Measurements from ENCODE around the gene RAB11FIP5. TPM values are rescaled to one million over a fixed set of nuclear protein-coding genes. Genes with fewer than 3 reads are reported as not detected.

RAB11FIP5 gene
- 0.17 TPM for polyA plus RNA-seq (2012; ENCODE audit: low read depth, missing spikeins)

DNA sequence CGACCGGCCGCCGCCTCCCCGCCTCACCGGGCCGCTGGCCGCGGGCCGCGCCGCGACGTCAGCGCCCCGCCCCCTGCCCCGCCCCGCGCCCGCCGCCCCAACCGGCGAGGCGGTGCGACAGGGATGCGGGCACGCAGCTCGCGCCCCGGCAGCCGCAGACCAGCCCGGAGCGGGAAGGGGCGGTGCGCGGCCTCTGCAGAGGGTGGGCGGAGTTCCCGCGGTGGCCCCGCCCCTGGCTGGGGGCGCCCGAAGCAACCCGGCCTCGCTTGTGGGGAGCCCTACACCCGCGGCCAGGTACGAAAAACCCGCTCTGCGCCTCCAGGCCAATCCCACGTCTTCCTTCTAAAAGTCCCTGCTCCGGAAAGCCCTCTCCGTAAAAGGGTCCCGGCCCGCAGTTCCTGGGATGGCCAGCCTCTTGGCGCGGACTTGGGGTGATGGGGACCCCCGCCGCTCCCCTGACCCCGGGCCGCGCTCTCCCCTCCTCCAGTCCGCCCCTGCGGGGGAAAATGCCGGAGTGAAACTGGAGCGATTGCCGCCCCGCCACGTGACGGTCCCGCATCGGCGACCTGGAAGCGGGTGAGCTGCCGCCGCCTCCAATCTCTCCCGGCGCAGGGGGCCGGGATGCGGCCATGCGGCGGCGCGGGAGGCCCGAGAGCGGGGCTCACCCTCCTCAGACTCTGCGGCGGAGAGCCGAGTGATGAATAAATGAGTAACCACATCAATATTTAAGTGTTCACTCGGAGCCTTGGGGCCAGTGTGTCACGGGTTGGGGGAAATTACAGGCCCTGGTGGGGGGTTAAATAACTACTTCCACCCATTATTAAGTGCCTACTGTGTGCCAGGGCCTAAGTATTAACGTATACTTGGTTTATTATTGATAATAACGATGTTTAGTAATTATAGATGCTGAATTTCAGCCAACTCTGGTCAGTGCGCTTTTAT is at the start of gene RAB11FIP5:
TSS of gene RAB11FIP5 (minus strand) at position 36 of the 942 bp plus-strand sequence. CDS start 171 bp downstream, outside the sequence.
- DNase-seq (ENCODE audit: insufficient read length, low spot score): peak; percentile 60
- TF ChIP-seq POLR2A (IDR thresholded peaks at IDR 0.05; ENCODE audit: low read depth, low read length): no peak
- TF ChIP-seq POLR2AphosphoS5 (IDR thresholded peaks at IDR 0.05; ENCODE audit: low read depth, low read length): no peak
- no peak for TF ChIP-seq POU2F2 (IDR thresholded peaks at IDR 0.05; ENCODE audit: low read depth, low read length)
- TF ChIP-seq SPI1 (IDR thresholded peaks at IDR 0.05; ENCODE audit: low read depth, low read length): no peak
- no peak for TF ChIP-seq TAF1 (IDR thresholded peaks at IDR 0.05; ENCODE audit: low read depth, low read length)
- no peak for TF ChIP-seq PAX5 (IDR thresholded peaks at IDR 0.05; ENCODE audit: insufficient read depth, low read length, severe bottlenecking)
- FAIRE-seq: no peak

DNA sequence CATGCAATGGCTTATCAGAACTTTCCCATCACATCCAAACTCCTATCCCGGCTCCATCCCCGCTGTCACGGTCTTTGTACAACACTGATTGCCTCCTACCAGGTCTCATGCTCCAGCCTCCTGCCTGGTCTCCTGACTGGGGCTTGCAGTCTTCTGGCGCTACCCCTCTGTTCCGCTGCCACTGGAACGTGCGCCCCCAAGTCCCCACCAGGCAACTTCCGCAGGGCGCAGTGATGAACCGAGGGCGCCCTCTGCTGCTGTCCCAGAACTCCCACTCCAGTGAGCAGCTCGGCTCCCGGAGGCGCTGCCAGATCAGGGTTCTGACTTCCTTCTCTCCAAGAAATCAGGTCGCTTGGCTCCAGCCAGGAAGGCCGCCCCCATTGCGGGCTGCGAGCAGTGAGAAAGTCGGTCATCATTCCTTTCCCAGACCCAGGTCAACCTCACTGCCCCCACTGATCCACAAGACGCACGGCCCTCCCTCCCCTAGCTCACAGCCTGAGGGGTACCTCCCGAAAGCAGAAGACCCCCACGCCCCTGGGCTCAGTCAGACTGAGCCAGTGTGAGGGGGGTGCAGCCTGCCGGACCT is 43.9 kb upstream of the RAB11FIP5 start:
- FAIRE-seq (no peak), DNase-seq (ENCODE audit: insufficient read length, low spot score) (no peak)
- no peak for TF ChIP-seq POU2F2 (IDR thresholded peaks at IDR 0.05; ENCODE audit: low read depth, low read length)
- no peak for TF ChIP-seq POLR2AphosphoS5 (IDR thresholded peaks at IDR 0.05; ENCODE audit: low read depth, low read length)
- TF ChIP-seq TAF1 (IDR thresholded peaks at IDR 0.05; ENCODE audit: low read depth, low read length): no peak
- TF ChIP-seq SPI1 (IDR thresholded peaks at IDR 0.05; ENCODE audit: low read depth, low read length): no peak
- TF ChIP-seq POLR2A (IDR thresholded peaks at IDR 0.05; ENCODE audit: low read depth, low read length): no peak
- TF ChIP-seq PAX5 (IDR thresholded peaks at IDR 0.05; ENCODE audit: insufficient read depth, low read length, severe bottlenecking): no peak

GRCh38 chr2:73142937-73143336 is 30.2 kb upstream of the RAB11FIP5 start:
- no peak for FAIRE-seq
- no peak for DNase-seq (ENCODE audit: insufficient read length, low spot score)
- no peak for TF ChIP-seq PAX5 (IDR thresholded peaks at IDR 0.05; ENCODE audit: insufficient read depth, low read length, severe bottlenecking)
- TF ChIP-seq POLR2AphosphoS5 (IDR thresholded peaks at IDR 0.05; ENCODE audit: low read depth, low read length): no peak
- TF ChIP-seq SPI1 (IDR thresholded peaks at IDR 0.05; ENCODE audit: low read depth, low read length): no peak
- no peak for TF ChIP-seq POLR2A (IDR thresholded peaks at IDR 0.05; ENCODE audit: low read depth, low read length)
- TF ChIP-seq POU2F2 (IDR thresholded peaks at IDR 0.05; ENCODE audit: low read depth, low read length): no peak
- TF ChIP-seq TAF1 (IDR thresholded peaks at IDR 0.05; ENCODE audit: low read depth, low read length): no peak

- DNase-seq (ENCODE audit: insufficient read length, low spot score) (no peak), FAIRE-seq (no peak)
- TF ChIP-seq POLR2A (IDR thresholded peaks at IDR 0.05; ENCODE audit: low read depth, low read length): no peak
- no peak for TF ChIP-seq POLR2AphosphoS5 (IDR thresholded peaks at IDR 0.05; ENCODE audit: low read depth, low read length)
- no peak for TF ChIP-seq TAF1 (IDR thresholded peaks at IDR 0.05; ENCODE audit: low read depth, low read length)
- TF ChIP-seq POU2F2 (IDR thresholded peaks at IDR 0.05; ENCODE audit: low read depth, low read length): no peak
- TF ChIP-seq SPI1 (IDR thresholded peaks at IDR 0.05; ENCODE audit: low read depth, low read length): no peak
- TF ChIP-seq PAX5 (IDR thresholded peaks at IDR 0.05; ENCODE audit: insufficient read depth, low read length, severe bottlenecking): no peak
Observed at GRCh38 chr2:73141896-73142295, 29.1 kb upstream of the RAB11FIP5 start.

DNA sequence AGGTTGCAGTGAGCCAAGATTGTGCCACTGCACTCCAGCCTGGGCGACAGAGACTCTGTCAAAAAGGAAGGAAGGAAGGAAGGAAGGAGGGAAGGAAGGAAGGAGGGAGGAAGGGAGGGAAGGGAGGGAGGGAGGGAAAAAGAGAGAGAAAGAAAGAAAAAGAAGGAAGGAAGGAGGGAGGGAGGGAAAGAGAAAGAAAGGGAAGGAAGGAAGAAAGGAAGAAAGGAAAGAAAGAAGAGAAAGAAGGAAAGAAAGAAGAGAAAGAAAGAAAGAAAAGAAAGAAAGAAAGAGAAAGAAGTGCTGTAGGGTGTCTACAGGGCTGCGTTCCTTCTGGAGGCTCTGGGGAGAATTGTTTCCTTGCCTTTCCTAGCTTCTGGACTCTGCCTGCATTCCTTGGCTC is 22.5 kb upstream of the RAB11FIP5 start:
- no peak for FAIRE-seq
- no peak for DNase-seq (ENCODE audit: insufficient read length, low spot score)
- TF ChIP-seq POLR2A (IDR thresholded peaks at IDR 0.05; ENCODE audit: low read depth, low read length) (no peak), POU2F2 (IDR thresholded peaks at IDR 0.05; ENCODE audit: low read depth, low read length) (no peak), POLR2AphosphoS5 (IDR thresholded peaks at IDR 0.05; ENCODE audit: low read depth, low read length) (no peak), TAF1 (IDR thresholded peaks at IDR 0.05; ENCODE audit: low read depth, low read length) (no peak), PAX5 (IDR thresholded peaks at IDR 0.05; ENCODE audit: insufficient read depth, low read length, severe bottlenecking) (no peak), SPI1 (IDR thresholded peaks at IDR 0.05; ENCODE audit: low read depth, low read length) (no peak)

- FAIRE-seq (no peak), DNase-seq (ENCODE audit: insufficient read length, low spot score) (no peak)
- TF ChIP-seq TAF1 (IDR thresholded peaks at IDR 0.05; ENCODE audit: low read depth, low read length) (no peak), POLR2A (IDR thresholded peaks at IDR 0.05; ENCODE audit: low read depth, low read length) (no peak), PAX5 (IDR thresholded peaks at IDR 0.05; ENCODE audit: insufficient read depth, low read length, severe bottlenecking) (no peak), POLR2AphosphoS5 (IDR thresholded peaks at IDR 0.05; ENCODE audit: low read depth, low read length) (no peak), SPI1 (IDR thresholded peaks at IDR 0.05; ENCODE audit: low read depth, low read length) (no peak), POU2F2 (IDR thresholded peaks at IDR 0.05; ENCODE audit: low read depth, low read length) (no peak)
Observed at GRCh38 chr2:73134471-73134870, 21.7 kb upstream of the RAB11FIP5 start.

- no peak for TF ChIP-seq SPI1 (IDR thresholded peaks at IDR 0.05; ENCODE audit: low read depth, low read length)
- TF ChIP-seq TAF1 (IDR thresholded peaks at IDR 0.05; ENCODE audit: low read depth, low read length): no peak
- TF ChIP-seq POU2F2 (IDR thresholded peaks at IDR 0.05; ENCODE audit: low read depth, low read length): no peak
- no peak for TF ChIP-seq PAX5 (IDR thresholded peaks at IDR 0.05; ENCODE audit: insufficient read depth, low read length, severe bottlenecking)
- TF ChIP-seq POLR2AphosphoS5 (IDR thresholded peaks at IDR 0.05; ENCODE audit: low read depth, low read length): no peak
- no peak for TF ChIP-seq POLR2A (IDR thresholded peaks at IDR 0.05; ENCODE audit: low read depth, low read length)
- DNase-seq (ENCODE audit: insufficient read length, low spot score): no peak
- FAIRE-seq: no peak
Observed at GRCh38 chr2:73133566-73134197, 20.9 kb upstream of the RAB11FIP5 start.

GRCh38 chr2:73131807-73132206 is 19.1 kb upstream of the RAB11FIP5 start:
- FAIRE-seq (no peak), DNase-seq (ENCODE audit: insufficient read length, low spot score) (no peak)
- TF ChIP-seq SPI1 (IDR thresholded peaks at IDR 0.05; ENCODE audit: low read depth, low read length): no peak
- no peak for TF ChIP-seq PAX5 (IDR thresholded peaks at IDR 0.05; ENCODE audit: insufficient read depth, low read length, severe bottlenecking)
- no peak for TF ChIP-seq POLR2A (IDR thresholded peaks at IDR 0.05; ENCODE audit: low read depth, low read length)
- no peak for TF ChIP-seq POU2F2 (IDR thresholded peaks at IDR 0.05; ENCODE audit: low read depth, low read length)
- TF ChIP-seq POLR2AphosphoS5 (IDR thresholded peaks at IDR 0.05; ENCODE audit: low read depth, low read length): no peak
- TF ChIP-seq TAF1 (IDR thresholded peaks at IDR 0.05; ENCODE audit: low read depth, low read length): no peak

Measured in GM12891 (cell line).